ENCODE results near the gene DDIAS.
"Not testable (repeated sequence)": the region's sequence is repeated elsewhere in the genome, so short reads cannot be mapped to it uniquely, and the experiment has no call there.

DDIAS gene

DNA sequence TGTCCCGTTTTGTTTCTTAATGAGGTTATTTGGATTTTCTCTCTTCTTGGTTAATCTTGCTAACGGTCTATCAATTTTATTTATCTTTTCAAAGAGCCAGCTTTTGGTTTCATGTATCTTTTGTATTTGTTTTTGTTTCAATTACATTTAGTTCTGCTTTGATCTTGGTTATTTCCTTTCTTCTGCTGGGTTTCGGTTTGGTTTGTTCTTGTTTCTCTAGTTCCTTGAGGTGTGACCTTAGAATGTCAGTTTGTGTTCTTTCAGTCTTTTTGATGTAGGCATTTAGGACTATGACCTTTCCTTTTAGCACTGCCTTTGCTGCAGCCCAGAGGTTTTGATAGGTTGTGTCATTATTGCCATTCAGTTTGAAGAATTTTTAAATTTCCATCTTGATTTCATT lies 18.7 kb downstream of the DDIAS start:
- not testable (repeated sequence) for DNase-seq (ENCODE audit: low read depth in 4 of 4, low spot score in 1 of 4)

DNA sequence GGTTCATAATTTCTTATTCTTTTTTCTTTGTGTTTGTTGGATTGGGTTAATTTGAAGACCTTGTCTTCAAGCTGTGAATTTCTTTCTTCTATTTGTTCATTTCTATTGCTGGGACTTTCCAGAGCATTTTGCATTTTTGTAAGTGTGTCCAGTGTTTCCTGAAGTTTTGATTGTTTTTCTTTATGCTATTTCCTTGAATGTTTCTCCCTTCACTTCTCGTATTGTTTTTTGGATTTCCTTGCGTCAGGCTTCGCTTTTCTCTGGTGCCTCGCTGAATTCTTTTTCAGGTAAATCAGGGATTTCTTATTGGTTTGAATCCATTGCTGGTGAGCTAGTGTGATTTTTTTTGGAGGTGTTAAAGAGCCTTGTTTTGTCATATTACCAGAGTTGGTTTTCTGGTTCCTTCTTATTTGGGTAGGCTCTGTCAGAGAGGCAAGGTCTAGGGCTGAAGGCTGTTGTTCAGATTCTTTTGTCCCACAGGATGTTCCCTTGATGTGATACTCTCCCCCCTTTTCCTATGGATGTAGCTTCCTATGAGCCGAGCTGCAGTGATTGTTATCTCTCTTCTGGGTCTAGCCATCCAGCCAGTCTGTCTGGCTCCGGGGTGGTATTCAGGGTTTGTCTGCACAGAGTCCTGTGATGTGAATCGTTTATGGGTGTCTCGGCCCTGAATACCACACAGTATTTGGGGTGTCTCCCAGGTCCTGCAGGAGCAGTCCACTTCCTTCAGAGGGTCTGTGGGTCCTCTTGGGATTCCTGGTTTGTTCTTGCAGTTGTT lies 21.0 kb downstream of the DDIAS start:
- DNase-seq (ENCODE audit: low read depth in 4 of 4, low spot score in 1 of 4), result not testable (repeated sequence)

DNA sequence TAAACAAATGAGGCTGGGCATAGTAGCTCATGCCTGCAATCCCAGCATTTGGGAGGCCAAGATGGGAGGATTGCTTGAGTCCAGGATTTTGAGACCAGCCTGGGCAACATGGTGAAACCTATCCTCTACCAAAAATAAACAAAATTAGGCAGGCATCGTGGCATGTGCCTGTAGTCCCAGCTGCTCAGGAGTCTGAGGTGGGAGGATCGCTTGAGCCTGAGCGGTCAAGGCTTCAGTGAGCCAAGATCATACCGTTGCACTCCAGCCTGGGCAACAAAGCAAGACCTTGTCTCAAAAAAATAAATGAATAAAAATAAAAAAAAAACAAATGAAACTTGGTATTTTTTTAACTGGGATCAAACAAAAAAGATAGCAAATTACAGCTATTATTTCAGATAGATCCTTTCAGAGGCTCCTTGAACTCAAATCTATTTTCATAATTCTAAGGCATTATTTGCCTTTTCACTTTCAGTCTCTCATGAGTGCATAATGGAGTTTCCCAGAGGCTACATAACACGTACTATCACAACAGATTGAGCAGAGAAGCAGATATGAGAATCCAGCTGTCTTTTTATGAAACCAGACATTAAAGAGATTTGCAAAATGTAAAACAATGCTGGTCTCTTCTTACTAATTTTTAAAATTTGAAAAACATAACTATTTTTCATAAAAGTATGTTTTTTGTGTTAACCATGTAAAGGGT lies 23.1 kb downstream of the DDIAS start:
- no peak for DNase-seq (ENCODE audit: low read depth in 4 of 4, low spot score in 1 of 4)

DNA sequence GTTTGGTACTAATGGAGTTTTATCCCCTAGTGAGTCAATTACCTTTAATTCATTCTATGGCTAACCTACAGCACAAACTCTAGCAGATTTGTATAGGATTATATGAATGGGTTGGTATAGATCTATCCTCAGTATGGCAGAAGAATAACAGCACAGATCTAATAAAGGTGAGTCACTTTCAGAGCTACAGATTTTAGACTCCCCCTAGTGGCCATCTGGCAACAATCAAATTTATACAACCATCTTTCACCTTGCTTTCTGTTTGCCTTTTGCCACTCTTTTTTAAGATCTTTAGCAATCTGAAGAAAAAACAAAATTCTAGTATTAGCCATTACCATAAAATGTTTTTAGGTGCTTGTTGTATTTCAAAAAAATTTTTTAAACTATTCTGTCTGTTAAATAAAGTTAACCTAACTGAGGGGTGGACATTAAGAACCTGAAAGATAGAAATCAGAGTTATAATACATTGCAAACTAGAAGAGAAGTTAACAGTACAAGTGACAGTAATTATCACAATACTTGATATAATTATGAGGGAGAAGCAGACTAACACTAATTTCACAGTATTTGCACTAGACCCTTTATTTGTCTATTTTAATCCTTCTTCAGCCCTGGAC lies 25.8 kb downstream of the DDIAS start:
- no peak for DNase-seq (ENCODE audit: low read depth in 4 of 4, low spot score in 1 of 4)

DNA sequence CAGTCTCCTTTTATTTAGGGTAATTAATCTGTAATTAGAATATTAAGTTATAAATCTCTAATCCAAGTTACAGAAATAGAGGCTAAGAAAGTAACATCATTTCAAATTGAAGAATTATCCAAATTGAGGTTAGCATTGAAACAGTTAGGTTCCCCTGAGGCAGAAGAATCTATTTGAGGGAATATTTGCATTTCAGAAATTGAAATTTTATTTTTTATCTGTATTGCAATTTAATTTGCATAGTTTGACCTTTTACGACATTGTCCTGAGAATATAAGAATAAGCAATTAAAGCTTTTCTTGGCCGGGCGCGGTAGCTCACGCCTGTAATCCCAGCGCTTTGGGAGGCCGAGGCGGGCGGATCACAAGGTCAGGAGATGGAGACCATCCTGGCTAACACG lies 27.6 kb downstream of the DDIAS start:
- no peak for DNase-seq (ENCODE audit: low read depth in 4 of 4, low spot score in 1 of 4)

DNA sequence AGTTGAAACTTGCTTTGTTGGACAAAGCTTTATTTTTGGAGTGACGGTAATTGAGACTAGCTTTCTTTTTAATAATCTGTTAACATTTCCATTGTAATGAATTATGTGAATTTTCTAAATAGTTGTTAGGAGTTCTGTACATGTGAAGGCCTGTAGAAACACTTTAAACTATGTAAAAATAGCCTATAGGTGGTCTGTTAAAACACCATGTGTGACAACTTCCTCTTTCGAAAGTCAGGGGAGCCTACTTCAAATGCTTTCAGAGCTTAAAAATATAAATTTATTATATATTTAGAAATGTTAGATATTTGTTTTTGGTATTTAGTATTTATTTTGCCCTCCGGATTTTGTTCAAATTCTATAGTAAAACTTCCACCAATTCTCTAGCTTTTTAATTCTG lies 28.7 kb downstream of the DDIAS start:
- DNase-seq (ENCODE audit: low read depth in 4 of 4, low spot score in 1 of 4), result no peak

DNA sequence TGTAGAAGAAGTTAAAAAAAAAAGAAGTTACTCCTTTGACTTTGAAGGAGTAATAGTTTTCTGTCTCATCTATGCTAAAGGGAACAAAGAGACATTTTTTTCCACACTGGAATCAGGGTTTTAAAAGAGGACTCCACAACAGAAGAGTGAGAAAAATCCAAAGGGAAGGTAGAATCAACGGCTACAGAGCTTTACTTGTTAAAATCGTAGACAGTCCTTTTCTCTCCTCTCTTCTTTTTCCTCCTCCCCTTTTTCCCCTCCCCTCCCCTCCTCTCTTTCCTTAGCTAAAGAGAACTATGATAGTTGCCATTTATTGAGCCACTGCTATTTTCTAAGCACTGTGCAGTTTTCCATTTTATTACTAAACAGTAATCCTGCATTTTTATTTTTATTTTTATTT lies 29.2 kb downstream of the DDIAS start:
- DNase-seq (ENCODE audit: low read depth in 4 of 4, low spot score in 1 of 4), result no peak

DNA sequence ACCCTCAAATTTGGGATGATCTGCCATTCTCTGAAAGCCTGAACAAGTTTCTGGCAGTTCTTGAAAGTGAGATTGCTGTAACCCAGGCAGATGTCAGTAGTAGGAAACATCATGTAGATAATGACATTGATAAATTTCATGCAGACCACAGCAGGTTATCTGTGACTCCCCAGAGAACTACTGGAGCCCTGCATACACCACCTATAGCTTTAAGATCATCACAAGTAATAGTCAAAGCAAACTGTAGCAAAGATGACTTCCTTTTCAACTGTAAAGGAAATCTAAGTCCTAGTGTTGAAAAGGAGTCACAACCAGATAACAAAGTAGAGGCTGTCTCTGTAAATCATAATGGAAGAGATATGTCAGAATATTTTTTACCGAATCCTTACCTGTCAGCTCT lies 31.0 kb downstream of the DDIAS start:
- no peak for DNase-seq (ENCODE audit: low read depth in 4 of 4, low spot score in 1 of 4)

DNA sequence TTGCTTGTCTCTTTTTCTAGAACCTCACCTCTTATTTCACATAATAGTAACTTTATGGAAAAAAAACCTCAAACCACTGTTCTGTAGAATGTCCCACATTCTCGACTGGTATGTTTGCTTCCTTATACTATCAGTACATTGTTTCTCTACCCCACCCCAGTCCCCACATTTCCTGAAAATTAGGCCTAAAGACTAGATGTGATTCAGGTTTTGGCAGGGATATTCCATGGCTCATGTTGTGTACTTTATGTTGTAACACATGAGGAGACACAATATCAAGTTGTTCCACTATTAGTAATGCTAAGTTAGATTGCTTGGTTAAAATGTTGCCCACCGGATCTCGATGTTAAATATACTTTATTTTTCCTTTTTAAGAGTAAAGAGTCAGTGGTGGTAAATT lies 34.7 kb downstream of the DDIAS start:
- no peak for DNase-seq (ENCODE audit: low read depth in 4 of 4, low spot score in 1 of 4)

DNA sequence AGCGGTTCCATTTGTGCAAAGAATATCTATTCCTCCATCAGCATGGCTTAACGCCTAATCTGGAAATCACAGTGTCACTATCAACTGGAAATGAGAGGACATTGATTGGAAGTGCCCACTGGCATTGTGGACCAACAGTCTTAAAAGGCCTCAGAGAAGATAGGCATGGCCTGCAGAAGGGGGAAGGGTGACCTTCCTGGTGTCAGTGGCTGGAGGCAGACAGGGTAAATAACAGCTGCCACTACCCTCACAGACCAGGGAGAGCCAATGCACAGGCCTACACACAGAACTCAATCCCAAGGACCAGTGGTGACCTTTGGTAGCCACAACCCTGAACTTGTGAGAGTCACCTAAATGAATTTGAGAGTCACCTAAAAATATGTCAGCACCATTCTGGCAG lies 36.0 kb downstream of the DDIAS start:
- DNase-seq (ENCODE audit: low read depth in 4 of 4, low spot score in 1 of 4), result no peak

DNA sequence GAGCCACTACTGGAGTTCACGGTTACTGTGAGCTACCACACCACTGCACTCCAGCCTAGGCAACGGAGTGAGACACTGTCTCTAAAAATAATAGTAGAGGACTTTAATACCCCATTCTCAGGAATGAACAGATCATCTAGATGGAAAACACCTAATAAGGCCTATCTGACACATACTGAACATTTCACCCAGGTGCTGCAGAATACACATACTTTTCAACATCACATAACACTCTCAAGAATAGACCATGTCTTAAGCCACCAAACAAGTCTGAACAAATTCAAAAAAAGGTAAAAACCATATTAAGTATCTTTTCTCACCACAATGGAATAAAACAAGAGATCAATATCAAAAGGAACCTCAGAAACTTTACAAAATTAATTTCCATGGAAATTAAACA lies 37.9 kb downstream of the DDIAS start:
- no peak for DNase-seq (ENCODE audit: low read depth in 4 of 4, low spot score in 1 of 4)

DNA sequence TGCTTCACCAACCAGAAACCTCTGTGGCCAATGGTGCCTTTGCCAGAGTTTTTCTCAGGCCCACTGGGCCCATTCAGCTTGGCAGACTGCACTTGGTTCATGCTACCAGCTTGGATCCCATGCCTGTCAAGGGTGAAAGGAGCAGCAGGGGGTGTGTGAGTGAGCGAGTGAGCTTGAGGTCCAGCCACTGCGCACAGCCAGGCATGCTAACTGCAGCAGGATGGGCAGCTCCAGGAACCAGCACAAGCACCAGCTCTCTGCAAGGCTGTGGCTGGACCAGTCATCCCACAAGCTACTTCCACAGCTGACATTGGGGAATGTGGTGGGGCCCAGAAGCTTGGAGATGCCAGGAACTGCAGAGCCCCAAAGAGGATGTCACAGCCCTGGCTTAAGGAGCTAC lies 40.8 kb downstream of the DDIAS start:
- DNase-seq (ENCODE audit: low read depth in 4 of 4, low spot score in 1 of 4), result no peak

DNA sequence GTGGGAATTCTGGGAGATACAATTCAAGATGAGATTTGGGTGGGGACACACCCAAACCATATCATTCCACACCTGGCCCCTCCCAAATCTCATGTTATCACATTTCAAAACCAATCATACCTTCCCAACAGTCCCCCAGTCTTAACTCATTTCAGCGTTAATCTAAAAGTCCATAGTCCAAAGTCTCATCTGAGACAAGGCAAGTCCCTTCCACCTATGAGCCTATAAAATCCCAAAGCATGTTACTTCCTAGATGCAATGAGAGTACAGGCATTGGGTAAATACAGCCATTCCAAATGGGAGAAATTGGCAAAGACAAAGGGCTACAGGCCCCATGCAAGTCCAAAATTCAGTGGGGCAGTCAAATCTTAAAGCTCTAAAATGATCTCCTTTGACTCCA lies 41.9 kb downstream of the DDIAS start:
- not testable (repeated sequence) for DNase-seq (ENCODE audit: low read depth in 4 of 4, low spot score in 1 of 4)

DNA sequence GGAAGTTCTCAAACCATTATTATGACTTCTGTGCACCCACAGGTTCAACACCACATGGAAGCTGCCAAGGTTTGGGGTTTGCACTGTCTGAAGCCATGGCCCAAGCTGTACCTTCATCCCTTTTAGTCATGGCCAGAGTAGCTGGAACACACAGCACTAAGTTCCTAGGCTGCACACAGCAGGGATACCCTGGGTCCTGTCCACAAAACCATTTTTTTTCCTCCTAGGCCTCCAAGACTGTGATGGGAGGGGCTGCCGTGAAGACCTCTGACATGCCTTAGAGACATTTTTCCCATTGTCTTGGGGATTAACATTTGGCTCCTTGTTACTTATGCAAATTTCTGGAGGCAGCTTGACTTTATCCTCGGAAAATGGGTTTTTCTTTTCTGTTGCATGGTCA lies 42.7 kb downstream of the DDIAS start:
- DNase-seq (ENCODE audit: low read depth in 4 of 4, low spot score in 1 of 4), result no peak

DNA sequence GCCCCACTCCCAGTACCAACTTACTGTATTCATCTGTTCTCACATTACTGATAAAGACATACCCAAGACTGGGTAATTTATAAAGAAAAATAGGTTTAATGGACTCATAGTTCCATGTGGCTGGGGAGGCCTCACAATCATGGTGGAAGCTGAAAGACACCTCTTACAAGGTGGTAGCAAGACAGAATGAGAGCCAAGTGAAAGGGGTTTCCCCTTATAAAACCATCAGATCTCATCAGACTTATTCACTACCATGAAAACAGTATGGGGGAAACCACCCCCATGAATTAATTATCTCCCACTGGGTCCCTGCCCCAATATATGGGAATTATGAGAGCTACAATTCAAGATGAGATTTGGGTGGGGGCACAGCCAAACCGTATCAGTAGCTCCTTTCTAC lies 43.5 kb downstream of the DDIAS start:
- not testable (repeated sequence) for DNase-seq (ENCODE audit: low read depth in 4 of 4, low spot score in 1 of 4)

DNA sequence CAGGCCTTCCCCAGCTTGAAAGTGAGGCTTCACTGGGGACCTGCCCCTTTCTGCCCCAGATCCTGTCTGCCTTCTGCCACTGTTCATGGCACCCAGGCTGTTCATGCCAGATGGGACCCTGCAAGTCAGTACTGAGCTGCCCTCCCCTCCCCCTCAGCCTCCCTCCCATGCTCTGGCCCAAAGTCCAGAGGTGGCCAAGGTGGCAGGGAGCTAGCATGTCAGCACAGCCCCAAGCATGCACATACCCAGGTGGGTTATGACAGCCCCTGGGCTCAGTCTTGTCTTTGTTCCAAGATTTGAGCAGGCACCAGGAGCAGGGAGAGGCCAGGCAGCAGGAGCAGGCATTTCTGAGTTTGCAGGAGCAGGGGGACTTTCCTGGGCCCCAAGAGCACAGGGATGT lies 44.1 kb downstream of the DDIAS start:
- no peak for DNase-seq (ENCODE audit: low read depth in 4 of 4, low spot score in 1 of 4)

DNA sequence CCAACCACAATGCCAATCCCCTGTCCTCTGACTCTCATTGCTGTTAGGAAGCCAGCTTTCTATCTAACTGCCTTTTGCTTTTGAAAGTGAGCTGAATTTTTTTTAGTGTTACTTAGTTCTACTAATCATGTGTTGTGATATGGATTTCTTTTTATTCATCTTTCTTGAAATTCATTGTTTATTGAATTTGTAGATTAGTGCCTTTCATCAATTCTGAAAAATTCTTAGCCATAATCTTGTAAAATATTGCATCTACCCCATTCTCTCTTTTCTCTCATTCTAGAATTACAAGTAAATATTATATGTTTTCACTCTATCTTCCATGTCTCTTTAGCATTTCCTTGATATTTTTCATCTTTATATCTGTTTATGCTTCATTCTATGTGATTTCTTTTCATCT lies 47.8 kb downstream of the DDIAS start:
- DNase-seq (ENCODE audit: low read depth in 4 of 4, low spot score in 1 of 4), result no peak

DNA sequence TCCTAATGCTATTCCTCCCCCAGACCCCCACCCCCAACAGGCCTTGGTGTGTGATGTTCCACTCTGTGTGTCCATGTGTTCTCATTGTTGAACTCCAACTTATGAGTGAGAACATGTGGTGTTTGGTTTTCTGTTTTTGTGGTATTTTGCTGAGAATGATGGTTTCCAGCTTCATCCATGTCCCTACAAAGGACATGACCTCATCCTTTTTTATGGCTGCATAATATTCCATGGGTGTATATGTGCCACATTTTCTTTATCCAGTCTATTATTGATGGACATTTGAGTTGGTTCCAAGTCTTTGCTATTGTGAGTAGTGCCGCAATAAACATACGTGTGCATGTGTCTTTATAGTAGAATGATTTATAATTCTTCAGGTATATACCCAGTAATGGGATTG lies 49.0 kb downstream of the DDIAS start:
- DNase-seq (ENCODE audit: low read depth in 4 of 4, low spot score in 1 of 4), result not testable (repeated sequence)

DNA sequence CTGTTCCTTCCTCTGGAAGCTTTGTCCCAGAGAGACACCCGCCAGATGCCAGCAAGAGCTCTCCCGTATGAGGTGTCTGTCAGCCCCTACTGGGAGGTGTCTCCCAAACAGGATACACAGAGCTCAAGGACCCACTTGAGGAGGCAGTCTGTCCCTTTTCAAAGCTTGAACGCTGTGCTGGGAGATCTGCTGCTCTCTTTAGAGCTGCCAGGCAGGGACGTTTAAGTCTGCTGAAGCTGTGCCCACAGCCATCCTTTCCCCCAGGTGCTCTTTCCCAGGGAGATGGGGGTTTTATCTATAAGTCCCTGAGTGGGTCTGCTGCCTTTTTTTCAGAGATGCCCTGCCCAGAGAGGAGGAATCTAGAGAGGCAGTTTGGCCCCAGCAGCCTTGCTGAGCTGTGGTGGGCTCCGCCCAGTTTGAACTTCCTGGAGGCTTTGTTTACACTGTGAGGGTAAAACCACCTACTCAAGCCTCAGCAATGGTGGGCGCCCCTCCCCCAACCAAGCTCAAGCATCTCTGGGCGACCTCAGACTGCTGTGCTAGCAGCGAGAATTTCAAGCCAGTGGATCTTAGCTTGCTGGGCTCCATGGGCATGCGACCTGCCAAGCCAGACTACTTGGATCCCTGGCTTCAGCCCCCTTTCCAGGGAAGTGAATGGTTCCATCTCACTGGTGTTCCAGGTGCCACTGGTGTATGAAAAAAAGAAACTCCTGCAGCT lies 54.4 kb downstream of the DDIAS start:
- peak in 1 of 4 experiments; percentile 16 for DNase-seq (ENCODE audit: low read depth in 4 of 4, low spot score in 1 of 4)

DNA sequence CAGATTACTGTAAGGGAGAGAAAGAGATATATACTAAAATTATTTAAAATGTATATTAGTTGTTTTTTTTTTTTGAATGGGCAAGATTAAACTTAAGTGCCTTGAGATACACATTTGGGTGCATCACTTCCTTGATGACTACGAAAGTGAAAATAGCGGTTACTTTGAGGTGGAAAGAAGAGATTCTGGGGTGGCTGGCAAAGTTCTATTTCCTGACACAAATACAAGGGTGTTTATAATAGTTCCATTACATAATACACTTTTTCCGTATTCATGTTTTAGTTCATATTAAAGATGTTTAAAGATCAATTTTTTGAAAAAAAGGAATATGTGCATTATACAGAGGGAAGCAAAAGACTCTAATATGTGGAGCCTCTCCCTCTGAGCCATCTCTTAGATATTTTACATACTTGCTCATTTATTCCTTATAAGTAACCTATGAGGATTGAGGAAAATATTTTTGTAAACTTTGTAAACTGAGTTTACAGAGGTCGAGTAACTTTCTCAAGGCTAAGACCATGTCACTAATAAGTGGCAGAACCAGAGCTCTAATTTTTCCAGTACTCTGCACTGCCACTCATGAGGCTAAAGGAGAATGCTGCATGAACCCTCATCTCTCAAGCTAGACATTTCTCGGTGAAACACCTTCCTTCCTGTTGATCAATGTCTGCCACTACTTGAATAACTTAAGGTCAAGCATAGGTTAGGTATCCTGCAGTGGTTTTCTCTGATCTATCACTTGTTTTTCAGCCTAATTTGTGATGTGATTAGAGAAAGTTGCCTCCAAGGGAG lies 58.6 kb downstream of the DDIAS start:
- DNase-seq (ENCODE audit: low read depth in 4 of 4, low spot score in 1 of 4), result no peak

DNA sequence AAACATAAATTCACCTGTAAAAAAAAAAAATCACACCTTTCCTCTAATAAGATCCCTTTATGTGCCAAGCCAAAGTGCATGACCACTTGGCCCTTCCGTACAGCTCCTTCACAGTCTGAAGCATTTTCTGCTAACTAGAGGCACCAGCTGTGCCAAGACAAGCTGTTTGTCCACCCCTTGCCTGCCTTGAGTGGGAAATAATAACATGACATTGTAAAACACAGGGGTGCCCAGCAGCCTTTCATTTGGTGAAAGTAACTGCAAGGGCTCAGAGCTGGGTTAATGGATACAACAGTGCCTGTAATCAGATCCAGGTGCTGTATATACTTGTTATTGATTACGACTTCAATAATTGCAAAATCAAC lies 59.2 kb downstream of the DDIAS start:
- DNase-seq (ENCODE audit: low read depth in 4 of 4, low spot score in 1 of 4), result no peak

Measured in stimulated activated CD4-positive, alpha-beta T cell treated with anti-CD3 and anti-CD28 coated beads, Interleukin-1b, Interleukin-23, amount 100 ng/mL, for 24 hours (primary cell).